ENCODE data around the gene CHST6. TPM values are rescaled to one million over a fixed set of nuclear protein-coding genes. Genes with fewer than 3 reads are reported as not detected.

The CHST6 gene
- total RNA-seq, 4 donors from 2014 or later: 0.13 to 0.29 (median 0.22) TPM; not detected in 1

DNA sequence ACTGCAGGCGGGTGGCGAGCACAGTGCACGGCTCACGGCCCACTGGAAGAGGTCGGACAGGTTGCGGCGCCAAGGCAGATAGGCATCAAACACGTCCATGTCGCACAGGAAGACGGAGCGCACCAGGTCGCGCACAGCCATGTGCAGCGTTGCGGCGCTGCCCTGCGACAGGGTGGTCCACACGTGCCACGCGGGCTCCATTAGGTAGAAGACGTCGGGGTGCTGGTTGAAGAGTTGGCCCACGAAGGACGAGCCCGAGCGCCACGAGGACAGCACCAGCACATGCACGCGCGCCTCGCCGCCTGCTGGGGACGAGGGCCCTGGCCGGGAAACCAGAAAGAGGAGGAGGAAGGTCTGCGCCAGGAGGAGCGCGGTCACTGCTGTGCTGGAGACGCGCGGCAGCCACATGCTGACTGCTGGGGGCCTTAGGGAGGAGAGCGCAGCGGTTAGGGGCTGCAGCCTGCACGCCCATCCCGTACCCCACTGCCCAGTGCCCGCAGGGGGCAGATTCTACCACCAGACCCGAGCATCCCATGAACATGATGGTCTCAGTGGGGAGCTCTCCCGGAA, 15.7 kb downstream of the CHST6 start:
- no peak for DNase-seq
- Histone ChIP-seq H3K9me3 (no peaks in the 10 kb centered on the region), H3K27me3 (no peaks in the 10 kb centered on the region), H3K36me3 (no peaks in the 10 kb centered on the region), H3K4me3 (replicated peaks in 1 of 3) (no peak overlapping the region), H3K4me1 (peaks cover 0 to 13% of the 10 kb centered on the region in 2 donors), H3K27ac (no peak overlapping the region)
- WGBS, 2 donors: 94 to 96% methylated on average over 43 to 47 of the region's 47 CpGs
- intact Hi-C loops (cut with DNase I): loop anchor here (10.0 kb wide), 1 partner anchor 75 kb away; the partner anchor contains the start of gene TMEM231
- TF ChIP-seq, protein P1, sequence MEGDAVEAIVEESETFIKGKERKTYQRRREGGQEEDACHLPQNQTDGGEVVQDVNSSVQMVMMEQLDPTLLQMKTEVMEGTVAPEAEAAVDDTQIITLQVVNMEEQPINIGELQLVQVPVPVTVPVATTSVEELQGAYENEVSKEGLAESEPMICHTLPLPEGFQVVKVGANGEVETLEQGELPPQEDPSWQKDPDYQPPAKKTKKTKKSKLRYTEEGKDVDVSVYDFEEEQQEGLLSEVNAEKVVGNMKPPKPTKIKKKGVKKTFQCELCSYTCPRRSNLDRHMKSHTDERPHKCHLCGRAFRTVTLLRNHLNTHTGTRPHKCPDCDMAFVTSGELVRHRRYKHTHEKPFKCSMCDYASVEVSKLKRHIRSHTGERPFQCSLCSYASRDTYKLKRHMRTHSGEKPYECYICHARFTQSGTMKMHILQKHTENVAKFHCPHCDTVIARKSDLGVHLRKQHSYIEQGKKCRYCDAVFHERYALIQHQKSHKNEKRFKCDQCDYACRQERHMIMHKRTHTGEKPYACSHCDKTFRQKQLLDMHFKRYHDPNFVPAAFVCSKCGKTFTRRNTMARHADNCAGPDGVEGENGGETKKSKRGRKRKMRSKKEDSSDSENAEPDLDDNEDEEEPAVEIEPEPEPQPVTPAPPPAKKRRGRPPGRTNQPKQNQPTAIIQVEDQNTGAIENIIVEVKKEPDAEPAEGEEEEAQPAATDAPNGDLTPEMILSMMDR (IDR thresholded peaks at IDR 0.05): no peak
- no peak for TF ChIP-seq POLR2A (IDR thresholded peaks at IDR 0.05)

DNA sequence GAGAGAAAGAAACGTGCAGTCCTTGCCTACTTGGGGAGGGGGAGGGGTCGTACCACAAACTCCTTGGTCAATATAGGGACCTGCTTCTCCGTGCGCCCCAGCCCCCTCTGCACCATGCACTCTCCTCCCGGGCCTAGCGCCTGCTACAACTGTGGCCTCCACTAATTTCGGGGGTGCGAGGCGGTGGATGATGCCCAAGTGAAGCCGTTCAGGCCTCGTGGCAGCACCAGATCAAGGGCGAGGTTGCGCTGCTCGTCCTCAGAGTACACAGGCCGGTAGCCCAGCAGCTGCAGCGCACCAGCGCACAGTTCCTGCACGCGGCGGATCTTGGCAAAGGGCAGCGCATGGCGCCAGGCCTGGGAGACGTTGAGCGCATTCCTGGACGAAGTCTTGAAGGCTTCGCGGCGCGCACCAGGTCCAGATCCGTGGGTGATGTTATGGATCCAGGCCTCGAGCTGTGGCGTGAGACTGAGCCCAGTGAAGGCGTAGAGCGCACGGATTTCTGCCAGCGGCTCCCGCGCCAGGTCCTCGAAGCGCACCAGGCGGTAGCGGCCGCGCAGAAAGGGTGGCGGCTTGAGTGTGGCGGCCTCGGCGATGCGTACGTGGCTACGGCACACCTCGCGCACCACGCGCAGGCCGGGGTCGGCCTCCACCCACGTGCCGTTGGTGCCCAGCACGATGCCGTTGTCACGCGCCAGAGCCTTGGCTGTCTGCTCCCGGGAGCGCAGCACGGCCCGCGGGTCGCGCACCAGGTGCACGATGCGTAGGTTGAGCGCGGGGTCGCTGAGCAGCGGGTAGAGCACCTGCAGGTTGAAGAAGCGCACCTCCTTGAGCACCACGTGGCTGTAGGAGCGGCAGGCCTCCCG, 16.5 kb downstream of the CHST6 start:
- H3K4me1 ChIP-seq: peaks cover 0 to 13% of the 10 kb centered on the region in 2 donors
- H3K36me3 ChIP-seq: no peaks in the 10 kb centered on the region
- H3K27me3 ChIP-seq: no peaks in the 10 kb centered on the region
- DNase-seq: no peak
- intact Hi-C loops (cut with DNase I): loop anchor here (10.0 kb wide), 1 partner anchor 76 kb away; the partner anchor contains the start of gene TMEM231
- no peak overlapping the region for H3K4me3 ChIP-seq (replicated peaks in 1 of 3)
- no peak overlapping the region for H3K27ac ChIP-seq
- H3K9me3 ChIP-seq: no peaks in the 10 kb centered on the region
- WGBS, 2 donors: 96% methylated on average over 72 to 80 of the region's 80 CpGs
- TF ChIP-seq POLR2A (IDR thresholded peaks at IDR 0.05): no peak
- TF ChIP-seq, protein P1 (IDR thresholded peaks at IDR 0.05): no peak

DNA sequence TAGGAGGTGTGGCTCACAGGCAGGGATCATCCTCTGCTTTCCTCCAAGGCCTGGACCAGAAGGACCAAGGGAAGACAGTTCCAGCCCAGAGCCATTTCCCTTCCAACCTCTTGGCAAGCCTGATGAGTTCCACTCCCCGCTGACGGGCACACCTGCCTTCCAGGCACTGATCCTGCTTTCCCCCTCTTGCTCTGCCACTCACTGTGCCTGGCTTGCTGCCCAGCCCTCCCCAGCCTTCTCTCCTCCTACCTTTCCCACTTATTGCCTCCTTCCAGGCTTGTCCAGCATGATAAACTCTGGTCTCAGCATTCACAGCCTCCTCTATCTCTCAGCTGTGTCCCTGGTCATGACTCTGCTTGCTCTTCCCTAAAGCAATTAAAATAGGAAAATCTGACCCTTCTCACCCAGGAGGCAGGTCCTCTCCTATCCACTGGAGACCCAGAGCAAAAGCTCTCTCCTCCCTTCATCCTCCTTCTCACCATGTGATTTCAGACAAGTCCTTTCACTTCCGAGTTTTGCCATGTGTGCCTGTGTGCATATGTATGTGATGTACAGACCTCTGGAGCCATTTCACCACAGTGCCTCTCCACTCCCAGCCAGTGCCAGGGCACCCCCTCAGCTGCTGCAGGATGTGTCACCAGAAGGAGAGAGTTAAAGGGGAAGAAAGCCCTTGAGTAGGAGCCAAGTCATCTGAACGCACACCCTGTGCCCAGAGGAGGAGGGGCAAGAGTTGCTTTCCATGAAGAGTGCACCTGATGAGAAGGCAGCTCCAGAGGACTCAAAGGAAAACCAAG, 17.4 kb downstream of the CHST6 start:
- Histone ChIP-seq H3K4me3 (replicated peaks in 1 of 3) (no peak overlapping the region), H3K4me1 (peaks cover 0 to 6% of the 10 kb centered on the region in 2 donors), H3K27ac (no peak overlapping the region), H3K27me3 (no peaks in the 10 kb centered on the region), H3K9me3 (no peaks in the 10 kb centered on the region), H3K36me3 (no peaks in the 10 kb centered on the region)
- TF ChIP-seq POLR2A (IDR thresholded peaks at IDR 0.05): no peak
- TF ChIP-seq, protein P1 (IDR thresholded peaks at IDR 0.05): no peak
- WGBS, 2 donors: 22 to 46% methylated on average over 4 of the region's 4 CpGs
- DNase-seq: peak; percentile 74 to 78
- intact Hi-C loops (cut with DNase I): loop anchor here (10.0 kb wide), 1 partner anchor 77 kb away; the partner anchor contains the start of gene TMEM231

DNA sequence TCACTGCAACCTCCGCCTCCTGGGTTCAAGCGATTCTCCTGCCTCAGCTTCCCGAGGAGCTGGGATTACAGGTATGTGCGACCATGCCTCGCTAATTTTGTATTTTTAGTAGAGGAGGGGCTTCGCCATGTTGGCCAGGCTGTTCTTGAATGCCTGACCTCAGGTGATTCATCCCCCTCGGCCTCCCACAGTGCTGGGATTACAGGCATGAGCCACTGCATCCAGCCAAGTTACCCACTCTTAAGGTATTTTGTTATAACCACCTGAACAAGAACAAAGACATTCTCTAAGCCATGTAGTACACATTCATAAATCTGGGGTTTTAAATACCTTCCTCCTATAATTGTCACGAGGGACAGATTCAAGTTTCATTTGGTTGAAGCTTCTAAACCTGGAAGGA, 18.4 kb downstream of the CHST6 start:
- H3K9me3 ChIP-seq: no peaks in the 10 kb centered on the region
- peaks cover 0 to 5% of the 10 kb centered on the region in 2 donors for H3K4me1 ChIP-seq
- DNase-seq: no peak
- TF ChIP-seq, protein P1 (IDR thresholded peaks at IDR 0.05): no peak
- no peak for TF ChIP-seq POLR2A (IDR thresholded peaks at IDR 0.05)
- H3K4me3 ChIP-seq (replicated peaks in 1 of 3): no peak overlapping the region
- H3K36me3 ChIP-seq: no peaks in the 10 kb centered on the region
- no peak overlapping the region for H3K27ac ChIP-seq
- 76 to 87% methylated on average over 8 of the region's 8 CpGs for WGBS, 2 donors
- intact Hi-C loops (cut with DNase I): loop anchor here (10.0 kb wide), 1 partner anchor 78 kb away; the partner anchor contains the start of gene TMEM231
- H3K27me3 ChIP-seq: no peaks in the 10 kb centered on the region
